OCI-LY7 (cell line): ENCODE measurements around the gene DTX1.

Experiments used
- EZH2phosphoT487 ChIP-seq: fragments of 200-600 bp; sonication (generic); IDR thresholded peaks from 2 replicates; pipeline ENCODE4 v1.6.1; 2018; ENCODE audit warnings: low read depth, borderline replicate concordance, mild to moderate bottlenecking, mixed run types, antibody characterized with exemption, low read length, moderate library complexity, mixed read lengths
- TF ChIP-seq, protein P1 (sequence below): fragments of 200-600 bp; sonication (generic); conservative IDR thresholded peaks from 2 replicates; pipeline ENCODE4 v1.5.1; 2014; ENCODE audit warnings: mild to moderate bottlenecking, antibody characterized with exemption, low read length, moderate library complexity, mixed read lengths

DNA sequence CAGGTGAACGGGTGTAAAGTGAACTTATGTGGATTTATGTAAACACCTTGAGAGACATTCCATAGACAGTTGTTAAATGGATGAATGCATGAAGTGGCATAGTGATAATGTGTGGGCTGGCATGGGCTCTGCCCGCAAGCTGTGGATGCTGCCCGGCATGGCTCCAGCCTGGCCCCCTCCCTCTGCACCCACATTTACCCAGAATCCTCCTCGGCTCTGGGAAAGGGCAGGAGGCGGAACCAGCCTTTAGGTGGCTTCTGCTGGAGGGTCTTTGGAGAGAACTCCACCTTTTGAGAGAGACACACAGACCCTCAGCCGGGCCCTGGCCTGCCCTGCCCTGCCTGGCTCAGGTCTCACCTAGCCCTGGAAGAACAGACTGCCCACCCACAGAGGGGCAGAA, 60.3 kb downstream of the DTX1 start:
- TF ChIP-seq, protein P1, sequence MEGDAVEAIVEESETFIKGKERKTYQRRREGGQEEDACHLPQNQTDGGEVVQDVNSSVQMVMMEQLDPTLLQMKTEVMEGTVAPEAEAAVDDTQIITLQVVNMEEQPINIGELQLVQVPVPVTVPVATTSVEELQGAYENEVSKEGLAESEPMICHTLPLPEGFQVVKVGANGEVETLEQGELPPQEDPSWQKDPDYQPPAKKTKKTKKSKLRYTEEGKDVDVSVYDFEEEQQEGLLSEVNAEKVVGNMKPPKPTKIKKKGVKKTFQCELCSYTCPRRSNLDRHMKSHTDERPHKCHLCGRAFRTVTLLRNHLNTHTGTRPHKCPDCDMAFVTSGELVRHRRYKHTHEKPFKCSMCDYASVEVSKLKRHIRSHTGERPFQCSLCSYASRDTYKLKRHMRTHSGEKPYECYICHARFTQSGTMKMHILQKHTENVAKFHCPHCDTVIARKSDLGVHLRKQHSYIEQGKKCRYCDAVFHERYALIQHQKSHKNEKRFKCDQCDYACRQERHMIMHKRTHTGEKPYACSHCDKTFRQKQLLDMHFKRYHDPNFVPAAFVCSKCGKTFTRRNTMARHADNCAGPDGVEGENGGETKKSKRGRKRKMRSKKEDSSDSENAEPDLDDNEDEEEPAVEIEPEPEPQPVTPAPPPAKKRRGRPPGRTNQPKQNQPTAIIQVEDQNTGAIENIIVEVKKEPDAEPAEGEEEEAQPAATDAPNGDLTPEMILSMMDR, result no peak
- no peak for TF ChIP-seq EZH2phosphoT487
